K562 (cell line): ENCODE data around the gene KCNMB4.

Source experiments
- ATF2 ChIP-seq: sonication (generic); formaldehyde crosslinking; IDR thresholded peaks from 2 replicates; pipeline ENCODE4 v1.8.1; 2022; ENCODE audit warnings: missing genetic modification reagents
- CBX3 ChIP-seq, 2 experiments: IDR thresholded peaks; 1 replicate in 1 of 2; 2 replicates in 1 of 2; pipeline ENCODE4 v1.6.1; 2012; ENCODE audit warnings: inconsistent platforms in 2 of 2, low read length in 2 of 2, borderline replicate concordance in 1 of 2, control low read depth in 1 of 2
- CTCF ChIP-seq, 3 experiments: IDR thresholded peaks in 2 of 3; conservative IDR thresholded peaks in 1 of 3; 2 replicates each; pipeline ENCODE4 v1.5.1; 2011 to 2012; ENCODE audit warnings: low read length in 3 of 3, mild to moderate bottlenecking in 3 of 3, control low read depth in 2 of 3, improper control_type of control experiment in 1 of 3, inconsistent platforms in 1 of 3, low read depth in 1 of 3, mixed read lengths in 1 of 3, moderate library complexity in 1 of 3; ENCODE audit not compliant: insufficient read depth in 2 of 3
- GABPB1 ChIP-seq: sonication (generic); formaldehyde crosslinking; IDR thresholded peaks from 2 replicates; pipeline ENCODE4 v1.8.0; 2022; ENCODE audit warnings: mild to moderate bottlenecking, missing genetic modification reagents
- ZEB2 ChIP-seq: fragments of 450-650 bp; IDR thresholded peaks from 2 replicates; pipeline ENCODE4 v1.6.1; 2016
- TF ChIP-seq, protein P1 (sequence below): fragments of 250-450 bp; sonication (Bioruptor Pico); IDR thresholded peaks from 2 replicates; pipeline ENCODE4 v1.4.0; 2020; ENCODE audit warnings: mild to moderate bottlenecking, moderate library complexity
- TF ChIP-seq, protein P2 (sequence below): sonication (generic); formaldehyde crosslinking; IDR thresholded peaks from 2 replicates; pipeline ENCODE4 v1.8.1; 2023; ENCODE audit warnings: missing genetic modification reagents, mild to moderate bottlenecking, borderline replicate concordance

- TF ChIP-seq CBX3 (IDR thresholded peaks at IDR 0.05; ENCODE audit: borderline replicate concordance in 1 of 2, low read length in 2 of 2) (no peak), CTCF (IDR thresholded peaks at IDR 0.05 in 2 of 3, conservative IDR thresholded peaks at IDR 0.05 in 1 of 3; ENCODE audit: insufficient read depth in 2 of 3, low read depth in 1 of 3, low read length in 3 of 3) (no peak), ZEB2 (no peak), GABPB1 (CRISPR knock-in tag) (no peak), ATF2 (CRISPR knock-in tag) (no peak)
- TF ChIP-seq, protein P1, sequence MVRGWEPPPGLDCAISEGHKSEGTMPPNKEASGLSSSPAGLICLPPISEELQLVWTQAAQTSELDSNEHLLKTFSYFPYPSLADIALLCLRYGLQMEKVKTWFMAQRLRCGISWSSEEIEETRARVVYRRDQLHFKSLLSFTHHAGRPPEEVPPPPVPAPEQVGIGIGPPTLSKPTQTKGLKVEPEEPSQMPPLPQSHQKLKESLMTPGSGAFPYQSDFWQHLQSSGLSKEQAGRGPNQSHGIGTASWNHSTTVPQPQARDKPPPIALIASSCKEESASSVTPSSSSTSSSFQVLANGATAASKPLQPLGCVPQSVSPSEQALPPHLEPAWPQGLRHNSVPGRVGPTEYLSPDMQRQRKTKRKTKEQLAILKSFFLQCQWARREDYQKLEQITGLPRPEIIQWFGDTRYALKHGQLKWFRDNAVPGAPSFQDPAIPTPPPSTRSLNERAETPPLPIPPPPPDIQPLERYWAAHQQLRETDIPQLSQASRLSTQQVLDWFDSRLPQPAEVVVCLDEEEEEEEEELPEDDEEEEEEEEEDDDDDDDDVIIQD (CRISPR knock-in tag) = no peak
- TF ChIP-seq, protein P2, sequence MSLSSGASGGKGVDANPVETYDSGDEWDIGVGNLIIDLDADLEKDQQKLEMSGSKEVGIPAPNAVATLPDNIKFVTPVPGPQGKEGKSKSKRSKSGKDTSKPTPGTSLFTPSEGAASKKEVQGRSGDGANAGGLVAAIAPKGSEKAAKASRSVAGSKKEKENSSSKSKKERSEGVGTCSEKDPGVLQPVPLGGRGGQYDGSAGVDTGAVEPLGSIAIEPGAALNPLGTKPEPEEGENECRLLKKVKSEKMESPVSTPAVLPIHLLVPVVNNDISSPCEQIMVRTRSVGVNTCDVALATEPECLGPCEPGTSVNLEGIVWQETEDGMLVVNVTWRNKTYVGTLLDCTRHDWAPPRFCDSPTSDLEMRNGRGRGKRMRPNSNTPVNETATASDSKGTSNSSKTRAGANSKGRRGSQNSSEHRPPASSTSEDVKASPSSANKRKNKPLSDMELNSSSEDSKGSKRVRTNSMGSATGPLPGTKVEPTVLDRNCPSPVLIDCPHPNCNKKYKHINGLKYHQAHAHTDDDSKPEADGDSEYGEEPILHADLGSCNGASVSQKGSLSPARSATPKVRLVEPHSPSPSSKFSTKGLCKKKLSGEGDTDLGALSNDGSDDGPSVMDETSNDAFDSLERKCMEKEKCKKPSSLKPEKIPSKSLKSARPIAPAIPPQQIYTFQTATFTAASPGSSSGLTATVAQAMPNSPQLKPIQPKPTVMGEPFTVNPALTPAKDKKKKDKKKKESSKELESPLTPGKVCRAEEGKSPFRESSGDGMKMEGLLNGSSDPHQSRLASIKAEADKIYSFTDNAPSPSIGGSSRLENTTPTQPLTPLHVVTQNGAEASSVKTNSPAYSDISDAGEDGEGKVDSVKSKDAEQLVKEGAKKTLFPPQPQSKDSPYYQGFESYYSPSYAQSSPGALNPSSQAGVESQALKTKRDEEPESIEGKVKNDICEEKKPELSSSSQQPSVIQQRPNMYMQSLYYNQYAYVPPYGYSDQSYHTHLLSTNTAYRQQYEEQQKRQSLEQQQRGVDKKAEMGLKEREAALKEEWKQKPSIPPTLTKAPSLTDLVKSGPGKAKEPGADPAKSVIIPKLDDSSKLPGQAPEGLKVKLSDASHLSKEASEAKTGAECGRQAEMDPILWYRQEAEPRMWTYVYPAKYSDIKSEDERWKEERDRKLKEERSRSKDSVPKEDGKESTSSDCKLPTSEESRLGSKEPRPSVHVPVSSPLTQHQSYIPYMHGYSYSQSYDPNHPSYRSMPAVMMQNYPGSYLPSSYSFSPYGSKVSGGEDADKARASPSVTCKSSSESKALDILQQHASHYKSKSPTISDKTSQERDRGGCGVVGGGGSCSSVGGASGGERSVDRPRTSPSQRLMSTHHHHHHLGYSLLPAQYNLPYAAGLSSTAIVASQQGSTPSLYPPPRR (CRISPR knock-in tag) = no peak
Observed at GRCh38 chr12:70372881-70373280, 6.8 kb downstream of the KCNMB4 start.
